Measurements from ENCODE around the gene PRRX1.

DNA sequence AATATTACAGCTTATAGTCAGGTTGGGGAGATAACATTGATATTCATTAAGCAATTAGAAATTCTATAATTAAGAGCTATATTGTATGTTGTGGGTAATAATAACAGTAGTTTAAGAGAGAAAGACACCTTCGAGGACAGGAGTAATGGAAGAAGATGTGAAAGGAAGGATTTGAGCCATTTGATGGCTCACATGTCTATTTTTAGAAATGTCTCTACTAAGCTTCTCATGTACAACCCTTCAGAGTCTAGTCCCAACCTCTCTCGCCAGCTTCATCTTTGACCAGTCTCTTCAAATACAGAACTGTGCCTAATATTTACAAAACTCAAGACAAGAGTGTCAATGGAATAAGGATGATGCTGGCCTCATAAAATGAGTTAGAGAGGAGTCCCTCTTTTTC is 95.1 kb downstream of the PRRX1 start:
- TF ChIP-seq, protein P1, sequence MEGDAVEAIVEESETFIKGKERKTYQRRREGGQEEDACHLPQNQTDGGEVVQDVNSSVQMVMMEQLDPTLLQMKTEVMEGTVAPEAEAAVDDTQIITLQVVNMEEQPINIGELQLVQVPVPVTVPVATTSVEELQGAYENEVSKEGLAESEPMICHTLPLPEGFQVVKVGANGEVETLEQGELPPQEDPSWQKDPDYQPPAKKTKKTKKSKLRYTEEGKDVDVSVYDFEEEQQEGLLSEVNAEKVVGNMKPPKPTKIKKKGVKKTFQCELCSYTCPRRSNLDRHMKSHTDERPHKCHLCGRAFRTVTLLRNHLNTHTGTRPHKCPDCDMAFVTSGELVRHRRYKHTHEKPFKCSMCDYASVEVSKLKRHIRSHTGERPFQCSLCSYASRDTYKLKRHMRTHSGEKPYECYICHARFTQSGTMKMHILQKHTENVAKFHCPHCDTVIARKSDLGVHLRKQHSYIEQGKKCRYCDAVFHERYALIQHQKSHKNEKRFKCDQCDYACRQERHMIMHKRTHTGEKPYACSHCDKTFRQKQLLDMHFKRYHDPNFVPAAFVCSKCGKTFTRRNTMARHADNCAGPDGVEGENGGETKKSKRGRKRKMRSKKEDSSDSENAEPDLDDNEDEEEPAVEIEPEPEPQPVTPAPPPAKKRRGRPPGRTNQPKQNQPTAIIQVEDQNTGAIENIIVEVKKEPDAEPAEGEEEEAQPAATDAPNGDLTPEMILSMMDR (IDR thresholded peaks at IDR 0.05) = no peak
- TF ChIP-seq POLR2A (IDR thresholded peaks at IDR 0.05) = no peak

Measured in Peyer's patch (tissue), 4 donors.